Peyer's patch (tissue), 4 donors: ENCODE data around the gene ACOX3. TPM values are rescaled to one million over a fixed set of nuclear protein-coding genes. Genes with fewer than 3 reads are reported as not detected.

ENCODE experiments used
- DNase-seq, 3 donors: peaks; one replicate each; pipeline ENCODE4 v3.0.0-alpha.2; 2017 to 2019
- H3K27ac ChIP-seq, 4 donors: fragments of 200-600 bp; sonication (generic); one replicate each; pipeline ENCODE4 v1.5.1; 2016 to 2019
- H3K27me3 ChIP-seq, 2 donors: fragments of 200-600 bp; sonication (generic); one replicate each; pipeline ENCODE4 v1.5.1; 2019
- H3K36me3 ChIP-seq, 3 donors: fragments of 200-600 bp; sonication (generic); one replicate each; pipeline ENCODE4 v1.5.1; 2016 to 2019
- H3K4me1 ChIP-seq, 4 donors: fragments of 200-600 bp; sonication (generic); one replicate each; pipeline ENCODE4 v1.5.1; 2016 to 2019
- H3K4me3 ChIP-seq, 4 donors: fragments of 200-600 bp; sonication (generic); 1 replicate in 3 of 4; 2 replicates in 1 of 4; pipeline ENCODE4 v1.5.1; 2016 to 2019; ENCODE audit warnings: mild to moderate bottlenecking in 1 of 4
- H3K9me3 ChIP-seq, 4 donors: fragments of 200-600 bp; sonication (generic); one replicate each; pipeline ENCODE4 v1.5.1; 2016 to 2019; ENCODE audit warnings: mild to moderate bottlenecking in 1 of 4
- CTCF ChIP-seq, 6 experiments: fragments of 450-650 bp in 4 of 6; fragments of 200-600 bp in 2 of 6; sonication (generic) in 1 of 6; IDR thresholded peaks; one replicate each; pipeline ENCODE4 v1.5.1; 2017 to 2019; ENCODE audit warnings: antibody characterized with exemption in 6 of 6, mild to moderate bottlenecking in 3 of 6, moderate library complexity in 1 of 6
- POLR2A ChIP-seq, 2 donors: fragments of 450-650 bp; IDR thresholded peaks; one replicate each; pipeline ENCODE4 v1.5.1; 2017; ENCODE audit warnings: antibody characterized with exemption in 2 of 2, mild to moderate bottlenecking in 2 of 2, moderate library complexity in 2 of 2
- total RNA-seq, 4 donors: library from RNA; depleted of rRNA; stranded (reverse); fragments of >200 nt; gene quantifications; one replicate each; pipeline ENCODE4 v1.1.0, GENCODE V29; 2016

ACOX3 gene
- total RNA-seq, 4 donors from 2014 or later: 17.2 to 95.7 (median 43.7) TPM

DNA sequence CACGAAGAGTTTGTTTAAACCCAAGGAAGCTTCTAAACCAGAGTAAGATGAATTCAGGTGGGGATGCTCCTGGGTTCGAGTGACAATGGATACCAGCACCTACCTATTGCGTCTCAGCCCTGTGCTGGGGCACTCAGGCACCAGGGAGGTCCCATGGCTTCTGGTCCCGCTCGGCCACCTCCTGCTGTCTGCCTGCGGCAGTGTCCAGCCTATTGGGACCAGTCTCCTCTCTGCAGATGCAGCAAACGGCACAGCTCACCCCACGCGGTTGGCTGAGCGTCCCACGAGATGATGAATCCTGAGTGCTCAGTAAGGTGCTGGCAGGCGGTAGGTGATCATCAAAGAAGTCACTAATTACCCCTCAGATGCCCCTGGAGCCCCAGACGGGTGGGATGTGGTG, 75.2 kb downstream of the ACOX3 start:
- Histone ChIP-seq H3K27me3 (no peaks in the 10 kb centered on the region), H3K36me3 (peaks cover 0 to 16% (median 0%) of the 10 kb centered on the region in 3 donors), H3K9me3 (no peaks in the 10 kb centered on the region), H3K4me3 (no peak overlapping the region), H3K4me1 (no peaks in the 10 kb centered on the region), H3K27ac (no peak overlapping the region)
- no peak for TF ChIP-seq CTCF (IDR thresholded peaks at IDR 0.05)
- TF ChIP-seq POLR2A (IDR thresholded peaks at IDR 0.05): no peak
- DNase-seq: peak in 1 of 3 donors; percentile 25

GRCh38 chr4:8364848-8365350, 75.6 kb downstream of the ACOX3 start:
- TF ChIP-seq CTCF (IDR thresholded peaks at IDR 0.05): no peak
- no peak for TF ChIP-seq POLR2A (IDR thresholded peaks at IDR 0.05)
- H3K27me3 ChIP-seq: no peaks in the 10 kb centered on the region
- H3K27ac ChIP-seq: no peak overlapping the region
- H3K4me1 ChIP-seq: no peaks in the 10 kb centered on the region
- H3K9me3 ChIP-seq: no peaks in the 10 kb centered on the region
- no peak overlapping the region for H3K4me3 ChIP-seq
- peaks cover 0 to 16% (median 0%) of the 10 kb centered on the region in 3 donors for H3K36me3 ChIP-seq
- DNase-seq: peak in 1 of 3 donors; percentile 29

DNA sequence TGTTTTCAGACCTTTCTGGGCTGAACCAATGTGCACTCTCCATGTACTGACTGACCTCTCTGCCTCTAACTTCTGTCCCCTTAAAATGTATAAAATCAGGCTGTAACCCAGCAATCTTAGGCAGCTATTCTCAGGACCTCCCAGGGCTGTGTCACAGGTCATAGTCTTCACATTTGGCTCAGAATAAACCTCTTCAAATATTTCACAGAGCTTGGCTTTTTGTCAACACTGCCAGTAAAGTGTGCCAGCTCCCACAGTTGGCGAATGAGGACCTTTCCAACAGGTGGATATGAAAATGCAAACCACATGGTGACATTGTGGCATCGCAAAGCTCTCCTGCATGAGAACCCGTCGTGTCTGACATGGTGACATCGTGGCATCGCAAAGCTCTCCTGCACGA, 76.4 kb downstream of the ACOX3 start:
- Histone ChIP-seq H3K27me3 (no peaks in the 10 kb centered on the region), H3K36me3 (peaks cover 0 to 16% (median 0%) of the 10 kb centered on the region in 3 donors), H3K4me3 (no peak overlapping the region), H3K27ac (no peak overlapping the region), H3K9me3 (no peaks in the 10 kb centered on the region), H3K4me1 (no peaks in the 10 kb centered on the region)
- DNase-seq: peak in 1 of 3 donors; percentile 7
- TF ChIP-seq CTCF (IDR thresholded peaks at IDR 0.05) (no peak), POLR2A (IDR thresholded peaks at IDR 0.05) (no peak)

DNA sequence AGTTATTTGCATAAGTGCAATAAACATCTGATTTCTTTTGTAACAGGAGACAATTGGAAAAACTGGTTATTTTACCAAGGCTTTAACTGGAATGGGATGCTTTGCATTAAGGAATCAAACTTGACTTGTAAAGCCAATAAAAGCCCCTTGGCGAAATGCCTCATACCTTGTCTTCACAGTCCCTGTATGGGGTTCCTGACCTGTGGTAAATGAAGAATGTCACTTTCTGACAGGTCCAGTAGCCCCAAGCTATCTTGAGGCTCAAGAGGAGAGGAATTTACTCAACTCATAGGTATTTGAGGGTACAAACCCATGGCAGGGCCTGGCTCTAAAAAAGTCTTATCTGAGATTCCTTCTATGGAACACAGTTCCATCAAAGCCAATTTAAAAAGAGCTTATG, 78.0 kb downstream of the ACOX3 start:
- no peaks in the 10 kb centered on the region for H3K4me1 ChIP-seq
- no peak for DNase-seq
- H3K4me3 ChIP-seq: no peak overlapping the region
- TF ChIP-seq CTCF (IDR thresholded peaks at IDR 0.05): no peak
- TF ChIP-seq POLR2A (IDR thresholded peaks at IDR 0.05): no peak
- no peak overlapping the region for H3K27ac ChIP-seq
- peaks cover 0 to 16% (median 0%) of the 10 kb centered on the region in 3 donors for H3K36me3 ChIP-seq
- H3K27me3 ChIP-seq: no peaks in the 10 kb centered on the region
- no peaks in the 10 kb centered on the region for H3K9me3 ChIP-seq

GRCh38 chr4:8359193-8359592, 81.3 kb downstream of the ACOX3 start:
- Histone ChIP-seq H3K27me3 (no peaks in the 10 kb centered on the region), H3K36me3 (no peaks in the 10 kb centered on the region), H3K4me1 (no peaks in the 10 kb centered on the region), H3K9me3 (no peaks in the 10 kb centered on the region), H3K4me3 (no peak overlapping the region), H3K27ac (no peak overlapping the region)
- peak in 1 of 3 donors; percentile 5 for DNase-seq
- no peak for TF ChIP-seq CTCF (IDR thresholded peaks at IDR 0.05)
- no peak for TF ChIP-seq POLR2A (IDR thresholded peaks at IDR 0.05)

DNA sequence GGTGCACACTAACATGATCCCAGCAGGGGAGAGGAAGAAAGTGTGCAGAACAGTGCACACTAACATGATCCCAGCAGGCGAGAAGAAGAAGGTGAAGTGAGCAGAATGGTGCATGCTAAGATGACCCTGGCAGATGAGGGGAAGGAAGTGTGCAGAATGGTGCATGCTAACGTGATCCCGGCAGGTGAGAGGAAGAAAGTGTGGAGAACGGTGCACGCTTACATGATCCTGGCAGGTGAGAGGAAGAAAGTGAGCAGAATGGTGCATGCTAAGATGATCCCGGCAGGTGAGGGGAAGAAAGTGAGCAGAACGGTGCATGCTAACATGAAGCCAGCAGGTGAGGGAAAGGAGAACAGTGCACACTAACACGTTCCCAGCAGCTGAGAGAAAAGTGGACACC, 83.7 kb downstream of the ACOX3 start:
- no peak overlapping the region for H3K27ac ChIP-seq
- no peaks in the 10 kb centered on the region for H3K27me3 ChIP-seq
- H3K4me1 ChIP-seq: peaks cover 0 to 13% (median 0%) of the 10 kb centered on the region in 4 donors
- no peaks in the 10 kb centered on the region for H3K36me3 ChIP-seq
- no peak for TF ChIP-seq CTCF (IDR thresholded peaks at IDR 0.05)
- no peak for TF ChIP-seq POLR2A (IDR thresholded peaks at IDR 0.05)
- H3K9me3 ChIP-seq: no peaks in the 10 kb centered on the region
- peak in 2 of 3 donors; percentile 4 to 27 for DNase-seq
- no peak overlapping the region for H3K4me3 ChIP-seq
